Suppressor macrophage treated with lipopolysaccharide for 4 hours (primary cell): ENCODE results near the gene PRKAR2B.

ENCODE experiments used
- DNase-seq: peaks from one replicate; pipeline ENCODE4 v3.0.0-alpha.2; 2020

Gene PRKAR2B

GRCh38 chr7:107165341-107165740 lies 120.8 kb downstream of the PRKAR2B start:
- DNase-seq, result no peak

DNA sequence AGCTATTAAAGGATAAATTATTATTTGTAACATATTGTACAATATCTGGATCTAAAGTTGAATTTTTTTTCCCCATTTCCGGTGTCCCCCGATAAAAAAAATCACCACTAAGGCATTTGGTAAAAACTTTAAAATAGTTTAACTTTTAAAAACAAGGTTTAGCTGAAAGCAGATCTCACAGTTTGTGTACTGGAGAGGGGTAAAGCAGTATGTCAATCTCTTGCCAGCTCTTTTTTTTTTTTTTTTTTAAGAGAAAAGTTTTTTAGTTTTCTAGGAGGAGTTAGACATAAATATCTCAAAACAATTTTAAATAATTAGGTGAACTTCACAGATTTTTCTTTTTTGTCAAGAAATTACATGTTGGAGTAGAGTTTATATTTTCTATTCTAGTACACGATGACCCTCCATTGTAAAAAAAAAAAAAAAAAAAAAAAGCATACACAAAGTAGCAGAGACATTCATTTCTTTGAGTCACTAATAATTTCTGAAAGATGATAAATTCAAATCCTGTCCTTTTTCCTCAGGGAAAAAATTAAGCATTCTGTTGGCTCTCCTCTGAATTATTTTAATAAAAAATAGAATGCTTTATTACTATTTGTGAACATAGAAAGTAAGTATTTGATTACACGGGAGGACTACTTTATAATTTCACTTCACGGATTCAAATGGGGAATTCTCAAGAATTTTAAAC lies 122.4 kb downstream of the PRKAR2B start:
- no peak for DNase-seq

- DNase-seq, result peak; percentile 90
These were observed 123.2 kb downstream of the PRKAR2B start for GRCh38 chr7:107167483-107168232.

DNA sequence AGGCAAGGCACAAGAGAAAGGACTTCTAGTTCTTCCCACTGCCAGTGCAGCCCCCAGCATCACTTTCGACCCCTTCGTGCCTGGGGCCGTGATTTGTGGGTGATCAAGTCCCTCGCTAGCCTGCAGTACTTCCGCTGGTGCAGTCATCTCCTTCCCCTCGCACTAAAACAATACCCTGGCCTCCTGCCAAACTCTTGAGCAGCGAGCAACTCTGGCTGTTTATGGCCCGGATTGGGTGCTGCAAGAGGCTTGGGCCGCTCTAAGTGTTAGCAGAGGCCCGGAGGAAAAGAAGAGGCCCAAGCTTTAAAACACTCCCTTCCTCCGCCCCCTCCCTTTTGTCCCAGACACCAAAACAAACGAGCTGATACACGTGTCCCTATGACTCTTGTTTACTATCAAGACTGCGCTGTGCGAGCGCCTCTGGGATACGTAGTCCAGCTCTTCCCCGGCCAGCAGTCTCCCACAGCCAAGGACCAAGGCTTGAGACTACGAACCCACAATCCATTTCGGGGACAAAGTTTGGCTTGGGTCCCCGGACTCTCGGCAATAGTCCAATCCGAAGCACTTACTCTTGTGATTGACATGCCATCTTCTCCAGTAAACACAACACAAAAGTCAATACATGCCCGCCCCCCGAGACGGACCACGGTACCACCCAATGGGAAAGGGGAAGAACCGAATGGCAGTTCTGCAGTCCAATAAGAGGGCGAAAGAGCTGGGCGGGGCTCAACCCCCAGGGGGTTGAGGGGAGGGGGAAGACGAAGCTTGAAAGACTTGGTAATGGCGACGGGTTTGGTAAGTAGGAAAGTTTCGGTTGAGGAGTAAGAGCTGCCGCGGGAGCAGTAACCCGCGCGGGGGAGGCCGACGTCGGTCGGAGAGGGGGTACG lies 124.0 kb downstream of the PRKAR2B start, which contains the start of gene HBP1:
Gene HBP1, plus strand, starts transcription at position 771 of the 887 bp plus-strand sequence. CDS start 10,891 bp downstream, outside the sequence.
- peak; percentile 99 for DNase-seq

- peak; percentile 99 for DNase-seq
These were observed 124.9 kb downstream of the PRKAR2B start for GRCh38 chr7:107169120-107170050.

DNA sequence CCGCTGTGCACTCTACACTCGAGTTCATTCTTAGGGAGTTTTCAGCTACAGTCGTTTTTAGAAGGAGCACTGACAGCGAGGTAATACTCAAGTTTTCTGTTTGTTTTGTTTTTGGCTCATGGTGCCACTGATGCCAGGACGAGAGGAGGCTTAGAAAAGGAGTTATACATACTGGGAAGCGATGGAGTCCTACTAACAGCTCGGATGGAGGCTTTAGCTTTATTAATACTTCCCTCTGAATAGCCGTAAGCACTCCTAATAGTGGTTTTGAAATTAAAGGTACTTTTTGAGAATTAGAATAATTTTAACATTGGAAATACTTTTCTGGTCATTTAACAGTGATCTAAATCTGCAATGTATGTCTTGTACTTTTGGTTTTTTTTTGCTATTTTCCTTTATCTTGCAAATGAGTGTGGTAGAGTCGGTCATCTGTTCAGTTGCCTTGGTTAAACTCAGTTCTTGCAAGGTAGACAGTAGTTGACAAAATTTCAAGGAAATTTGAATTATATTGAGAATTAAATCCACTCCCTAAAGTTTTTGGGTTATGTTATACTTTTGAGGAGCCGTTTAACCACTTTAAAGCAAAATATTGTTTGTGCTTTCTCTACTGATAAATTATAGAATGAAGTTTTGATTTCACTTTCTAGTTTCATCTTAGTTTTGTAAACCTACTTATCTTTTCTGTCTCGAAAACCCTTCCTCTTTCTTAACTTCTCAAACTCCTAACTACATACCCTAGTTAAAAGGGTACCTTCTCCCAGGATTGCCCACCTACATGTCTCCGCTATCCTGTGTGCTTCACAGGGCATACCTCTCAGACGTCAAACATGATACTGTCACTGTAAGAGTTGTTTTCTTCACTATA lies 125.8 kb downstream of the PRKAR2B start:
- DNase-seq, result peak; percentile 65

- no peak for DNase-seq
These were observed 127.0 kb downstream of the PRKAR2B start for GRCh38 chr7:107171496-107171895.

DNA sequence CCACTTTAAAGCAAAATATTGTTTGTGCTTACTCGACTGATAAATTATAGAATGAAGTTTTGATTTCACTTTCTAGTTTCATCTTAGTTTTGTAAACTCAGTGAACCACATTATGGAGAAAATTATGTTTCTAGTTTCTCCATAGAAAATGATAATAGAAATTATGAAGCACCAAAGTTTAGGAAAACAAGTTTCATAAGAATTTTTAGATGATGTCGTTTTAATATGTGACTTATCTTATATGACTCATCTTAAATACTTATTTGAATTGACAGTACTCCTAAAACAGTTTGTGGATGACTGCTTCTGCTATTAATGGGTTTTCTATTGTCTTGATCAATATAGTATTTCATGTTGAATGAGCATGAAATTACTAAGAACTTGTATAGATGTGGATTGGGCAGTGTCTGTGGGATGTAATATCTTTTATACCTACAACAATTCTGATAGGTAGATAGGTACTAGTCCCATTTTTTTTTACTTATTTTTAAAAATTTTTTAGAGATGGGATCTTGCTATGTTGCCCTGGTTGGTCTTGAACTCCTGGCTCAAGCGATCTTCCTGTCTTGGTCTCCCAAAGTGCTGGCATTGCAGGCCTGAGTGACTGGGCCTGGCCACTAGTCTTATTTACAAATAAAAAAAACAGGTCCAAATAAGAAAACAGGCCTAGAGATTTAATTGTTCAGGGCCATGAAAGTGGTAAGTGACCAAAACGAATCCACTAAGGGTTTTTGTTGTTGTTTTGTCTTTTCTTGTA lies 127.9 kb downstream of the PRKAR2B start:
- peak; percentile 75 for DNase-seq

DNA sequence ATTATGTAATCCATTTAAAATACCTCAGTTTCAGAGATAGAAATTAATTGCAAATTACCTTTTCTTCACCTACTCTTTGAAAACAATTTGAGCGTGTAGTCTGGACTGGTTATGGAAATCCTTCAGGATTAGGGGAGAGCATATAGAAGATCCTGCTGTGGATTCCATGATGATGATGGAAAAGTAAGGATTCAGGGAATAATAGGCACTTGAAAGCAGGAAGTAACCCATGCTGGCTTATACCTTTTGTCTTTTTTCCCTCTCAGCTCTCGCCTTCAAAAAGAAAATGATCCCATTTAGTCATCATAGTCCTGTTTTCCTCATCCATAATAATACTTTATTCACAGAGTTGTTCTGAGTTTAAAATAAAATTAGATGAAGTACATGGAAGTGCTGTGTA lies 128.7 kb downstream of the PRKAR2B start:
- DNase-seq, result no peak

GRCh38 chr7:107173691-107174406 lies 129.3 kb downstream of the PRKAR2B start:
- peak; percentile 26 for DNase-seq

GRCh38 chr7:107179326-107180164 lies 135.0 kb downstream of the PRKAR2B start:
- DNase-seq, result no peak

DNA sequence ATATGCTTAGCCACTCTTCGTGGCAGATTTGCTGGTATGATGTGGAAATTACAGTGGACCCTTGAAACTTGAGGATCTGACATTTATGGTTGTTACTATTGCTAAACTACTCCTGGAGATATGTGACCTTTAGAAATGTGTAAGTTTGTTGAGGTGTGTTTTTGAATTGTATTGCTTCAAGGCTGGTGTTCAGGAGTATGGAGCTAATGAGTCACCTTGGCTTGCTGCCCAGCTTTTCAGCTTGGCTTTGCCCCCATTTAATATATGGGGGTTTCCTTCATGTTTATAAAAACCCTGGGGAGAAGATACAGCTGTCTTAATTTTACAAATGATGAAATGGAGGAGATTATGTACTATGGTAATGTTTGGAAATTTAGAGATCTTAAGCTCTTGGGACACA lies 135.9 kb downstream of the PRKAR2B start:
- peak; percentile 38 for DNase-seq

DNA sequence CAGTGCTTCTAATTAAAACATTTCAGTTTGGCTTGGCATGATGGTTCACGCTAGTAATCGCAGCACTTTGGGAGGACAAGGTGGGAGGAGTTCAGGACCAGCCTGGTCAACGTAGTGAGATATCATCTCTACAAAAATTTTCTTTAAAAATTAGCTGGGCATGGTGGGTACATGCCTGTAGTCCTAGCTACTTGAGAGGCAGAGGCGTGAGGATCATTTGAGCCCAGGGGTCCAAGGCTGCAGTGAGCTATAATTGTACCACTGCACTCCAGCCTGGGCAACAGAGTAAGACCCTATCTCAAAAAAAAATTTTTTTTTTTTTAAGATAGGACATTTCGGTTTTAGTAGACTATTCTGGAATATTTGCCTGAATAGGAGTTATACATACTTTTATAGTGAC lies 136.7 kb downstream of the PRKAR2B start:
- DNase-seq, result no peak

GRCh38 chr7:107185716-107186115 lies 141.2 kb downstream of the PRKAR2B start:
- no peak for DNase-seq

GRCh38 chr7:107186240-107186639 lies 141.7 kb downstream of the PRKAR2B start:
- no peak for DNase-seq

DNA sequence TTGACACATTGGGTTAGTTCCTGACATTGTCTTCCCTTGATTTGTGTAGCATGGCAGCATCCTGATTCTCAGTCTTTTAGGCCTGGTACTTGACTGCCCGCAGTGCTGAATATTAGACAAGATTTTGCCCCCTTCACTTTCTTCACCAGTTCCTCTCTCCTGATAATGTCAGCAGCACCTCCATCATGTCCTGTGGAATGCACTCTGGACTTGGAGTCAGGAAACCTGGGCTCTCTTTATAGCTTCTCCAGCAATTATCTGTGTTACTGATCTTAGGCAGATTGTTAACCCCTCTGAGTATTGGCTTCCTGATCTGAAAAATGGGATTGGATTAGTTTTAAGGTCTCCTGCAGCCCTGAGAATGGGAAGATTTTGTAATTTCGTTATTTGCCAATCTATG lies 143.3 kb downstream of the PRKAR2B start:
- DNase-seq, result no peak

GRCh38 chr7:107190090-107190489 lies 145.6 kb downstream of the PRKAR2B start:
- no peak for DNase-seq

DNA sequence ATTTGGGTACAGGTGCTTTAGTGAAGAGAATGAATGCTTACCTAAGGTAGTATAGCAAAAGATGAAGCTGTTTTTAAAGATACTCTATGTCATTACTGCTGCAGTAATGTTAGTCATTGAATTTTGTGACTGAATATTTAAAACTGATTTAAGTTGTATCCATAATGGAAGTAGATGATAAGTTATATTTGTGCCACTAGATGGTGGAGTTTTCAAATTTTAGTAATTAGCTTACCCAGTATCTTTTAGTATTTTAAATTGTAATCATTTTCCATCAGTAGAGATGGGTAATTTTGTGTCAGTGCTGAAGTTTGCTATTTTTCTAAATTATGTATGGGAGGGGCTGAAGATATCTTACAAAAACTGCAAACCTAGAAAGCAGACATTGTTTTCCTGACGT lies 149.5 kb downstream of the PRKAR2B start:
- no peak for DNase-seq
